GM19193 (cell line): ENCODE data around the gene PKMYT1.

Experiments
- POLR2A ChIP-seq: IDR thresholded peaks from 4 replicates; pipeline ENCODE4 v1.6.1; 2011; ENCODE audit not compliant: insufficient read depth, insufficient read length; ENCODE audit errors: extremely low read depth

The PKMYT1 gene

GRCh38 chr16:3009568-3010390, 29.5 kb upstream of the PKMYT1 start:
- no peak for TF ChIP-seq POLR2A

- TF ChIP-seq POLR2A, result no peak
These were observed 28.4 kb upstream of the PKMYT1 start for GRCh38 chr16:3008690-3009037.

- TF ChIP-seq POLR2A, result no peak
These were observed 27.9 kb upstream of the PKMYT1 start for GRCh38 chr16:3007957-3008689.

- peak; percentile 14 for TF ChIP-seq POLR2A
These were observed 27.1 kb upstream of the PKMYT1 start for GRCh38 chr16:3007059-3007956.

GRCh38 chr16:3004781-3005284, 24.6 kb upstream of the PKMYT1 start:
- no peak for TF ChIP-seq POLR2A

- no peak for TF ChIP-seq POLR2A
These were observed 24.1 kb upstream of the PKMYT1 start for GRCh38 chr16:3004319-3004718.

GRCh38 chr16:3003582-3004270, 23.5 kb upstream of the PKMYT1 start:
- no peak for TF ChIP-seq POLR2A

- no peak for TF ChIP-seq POLR2A
These were observed 21.1 kb upstream of the PKMYT1 start for GRCh38 chr16:3001316-3001715.

GRCh38 chr16:3000540-3000939, 20.3 kb upstream of the PKMYT1 start:
- no peak for TF ChIP-seq POLR2A

GRCh38 chr16:2999929-3000328, 19.7 kb upstream of the PKMYT1 start:
- no peak for TF ChIP-seq POLR2A

- no peak for TF ChIP-seq POLR2A
These were observed 16.1 kb upstream of the PKMYT1 start for GRCh38 chr16:2996298-2996697.

- no peak for TF ChIP-seq POLR2A
These were observed 12.3 kb upstream of the PKMYT1 start for GRCh38 chr16:2992383-2993081.

GRCh38 chr16:2991566-2992261, 11.5 kb upstream of the PKMYT1 start:
- no peak for TF ChIP-seq POLR2A
